ENCODE results near the gene ZNF407. TPM values are rescaled to one million over a fixed set of nuclear protein-coding genes. Genes with fewer than 3 reads are reported as not detected.

ZNF407 gene
- total and polyA plus RNA-seq, 4 donors, result 2.8 to 34.9 (median 9.5) TPM

GRCh38 chr18:74617486-74617885, 19.8 kb downstream of the ZNF407 start:
- H3K36me3 ChIP-seq (ENCODE audit: control insufficient read depth in 4 of 4, insufficient read depth in 4 of 4, low read length in 4 of 4), result peaks cover 0 to 2% (median 0%) of the 10 kb centered on the region in 4 donors
- no peaks in the 10 kb centered on the region for H3K9me3 ChIP-seq (ENCODE audit: control insufficient read depth in 4 of 4, insufficient read depth in 3 of 4, low read length in 3 of 4)
- 81 to 89% methylated on average over 2 of the region's 2 CpGs for WGBS, 2 donors
- no peak overlapping the region for H3K9ac ChIP-seq (ENCODE audit: insufficient read depth in 1 of 2, low read length in 2 of 2)
- H3K4me3 ChIP-seq, result no peak overlapping the region
- no peak overlapping the region for H3K27ac ChIP-seq (ENCODE audit: low read depth in 1 of 2, low read length in 1 of 2)
- DNase-seq (no peak), ATAC-seq (ENCODE audit: insufficient read depth, low FRiP score) (no peak)
- H3K4me1 ChIP-seq (ENCODE audit: control insufficient read depth in 5 of 5, insufficient read depth in 5 of 5, low read length in 5 of 5), result peaks cover 0 to 3% (median 0%) of the 10 kb centered on the region in 5 donors
- no peaks in the 10 kb centered on the region for H3K27me3 ChIP-seq (ENCODE audit: control insufficient read depth in 3 of 3, insufficient read depth in 3 of 3, low read length in 2 of 3)
- TF ChIP-seq CTCF (IDR thresholded peaks at IDR 0.05; ENCODE audit: control extremely low read depth, extremely low read depth), result no peak

GRCh38 chr18:74622072-74622471, 24.4 kb downstream of the ZNF407 start:
- WGBS, 2 donors, result 54 to 76% methylated on average over 9 of the region's 9 CpGs
- peaks cover 0 to 2% (median 0%) of the 10 kb centered on the region in 5 donors for H3K4me1 ChIP-seq (ENCODE audit: control insufficient read depth in 5 of 5, insufficient read depth in 5 of 5, low read length in 5 of 5)
- H3K36me3 ChIP-seq (ENCODE audit: control insufficient read depth in 4 of 4, insufficient read depth in 4 of 4, low read length in 4 of 4), result no peaks in the 10 kb centered on the region
- H3K27ac ChIP-seq (ENCODE audit: low read depth in 1 of 2, low read length in 1 of 2), result no peak overlapping the region
- no peak for DNase-seq
- H3K4me3 ChIP-seq, result no peak overlapping the region
- no peaks in the 10 kb centered on the region for H3K27me3 ChIP-seq (ENCODE audit: control insufficient read depth in 3 of 3, insufficient read depth in 3 of 3, low read length in 2 of 3)
- TF ChIP-seq CTCF (IDR thresholded peaks at IDR 0.05; ENCODE audit: control extremely low read depth, extremely low read depth), result no peak
- H3K9ac ChIP-seq (ENCODE audit: insufficient read depth in 1 of 2, low read length in 2 of 2), result no peak overlapping the region
- ATAC-seq (ENCODE audit: insufficient read depth, low FRiP score), result no peak
- H3K9me3 ChIP-seq (ENCODE audit: control insufficient read depth in 4 of 4, insufficient read depth in 3 of 4, low read length in 3 of 4), result no peaks in the 10 kb centered on the region

- ATAC-seq (ENCODE audit: insufficient read depth, low FRiP score) (no peak), DNase-seq (peak in 2 of 3 donors; percentile 21 to 22)
- Histone ChIP-seq H3K27ac (ENCODE audit: low read depth in 1 of 2, low read length in 1 of 2) (no peak overlapping the region), H3K4me1 (ENCODE audit: control insufficient read depth in 5 of 5, insufficient read depth in 5 of 5, low read length in 5 of 5) (peaks cover 0 to 2% (median 0%) of the 10 kb centered on the region in 5 donors), H3K36me3 (ENCODE audit: control insufficient read depth in 4 of 4, insufficient read depth in 4 of 4, low read length in 4 of 4) (no peaks in the 10 kb centered on the region), H3K9ac (ENCODE audit: insufficient read depth in 1 of 2, low read length in 2 of 2) (no peak overlapping the region), H3K4me3 (no peak overlapping the region), H3K9me3 (ENCODE audit: control insufficient read depth in 4 of 4, insufficient read depth in 3 of 4, low read length in 3 of 4) (no peaks in the 10 kb centered on the region), H3K27me3 (ENCODE audit: control insufficient read depth in 3 of 3, insufficient read depth in 3 of 3, low read length in 2 of 3) (no peaks in the 10 kb centered on the region)
- WGBS, 2 donors, result 80 to 82% methylated on average over 24 of the region's 24 CpGs
- no peak for TF ChIP-seq CTCF (IDR thresholded peaks at IDR 0.05; ENCODE audit: control extremely low read depth, extremely low read depth)
These were observed 25.6 kb downstream of the ZNF407 start for GRCh38 chr18:74623047-74623816.
